DND-41 (cell line): ENCODE data around the gene OSCP1.
A peak's percentile ranks its signal among the peaks of the same experiment; 100 is the strongest.

Experiments
- ATAC-seq: fragments of 200-7000 bp; cut with Tn5 transposase; 3 replicates; pipeline ENCODE4 v1.9.1; 2021; ENCODE audit warnings: low read depth; ENCODE audit not compliant: insufficient read depth
- DNase-seq: peaks from one replicate; pipeline ENCODE4 v3.0.0-alpha.2; 2020
- H2AFZ ChIP-seq: 2 replicates; pipeline ENCODE4 v1.6.0; 2012; ENCODE audit warnings: low read depth, low read length
- H3K27ac ChIP-seq: 2 replicates; pipeline ENCODE4 v1.5.1; 2012; ENCODE audit warnings: low read length, inconsistent platforms
- H3K27me3 ChIP-seq: fragments of 200-600 bp; sonication (generic); 2 replicates; pipeline ENCODE4 v1.6.0; 2012; ENCODE audit warnings: low read length, mild to moderate bottlenecking, inconsistent platforms; ENCODE audit not compliant: insufficient read depth, poor library complexity
- H3K36me3 ChIP-seq: 2 replicates; pipeline ENCODE4 v1.5.1; 2012; ENCODE audit warnings: low read length, inconsistent platforms; ENCODE audit not compliant: insufficient read depth
- H3K4me1 ChIP-seq: 2 replicates; pipeline ENCODE4 v1.5.1; 2012; ENCODE audit warnings: mild to moderate bottlenecking, low read length; ENCODE audit not compliant: insufficient read depth
- H3K4me2 ChIP-seq: 2 replicates; pipeline ENCODE4 v1.6.0; 2012; ENCODE audit warnings: mild to moderate bottlenecking, moderate library complexity, low read length, inconsistent platforms; ENCODE audit not compliant: insufficient read depth
- H3K4me3 ChIP-seq, 2 experiments: fragments of 200-600 bp in 1 of 2; shearing (Covaris generic) in 1 of 2; 2 replicates each; pipeline ENCODE4 v1.5.1; 2012 to 2016; ENCODE audit warnings: inconsistent platforms in 2 of 2, low read length in 2 of 2, mild to moderate bottlenecking in 2 of 2, low read depth in 1 of 2, moderate library complexity in 1 of 2
- H3K79me2 ChIP-seq: 2 replicates; pipeline ENCODE4 v1.6.0; 2012; ENCODE audit warnings: low read length, inconsistent platforms; ENCODE audit not compliant: insufficient read depth
- H3K9ac ChIP-seq: 2 replicates; pipeline ENCODE4 v1.6.0; 2012; ENCODE audit warnings: low read depth, mild to moderate bottlenecking, inconsistent platforms, low read length, moderate library complexity
- H3K9me3 ChIP-seq: 2 replicates; pipeline ENCODE4 v1.5.1; 2012; ENCODE audit warnings: low read length, moderate library complexity, mild to moderate bottlenecking, inconsistent platforms; ENCODE audit not compliant: insufficient read depth, severe bottlenecking
- H4K20me1 ChIP-seq: 2 replicates; pipeline ENCODE4 v1.6.0; 2012; ENCODE audit warnings: low read length; ENCODE audit not compliant: insufficient read depth
- EZH2 ChIP-seq: IDR thresholded peaks from 3 replicates; pipeline ENCODE4 v1.6.1; 2012; ENCODE audit warnings: borderline replicate concordance, low read depth, mild to moderate bottlenecking, moderate library complexity, low read length, inconsistent platforms; ENCODE audit not compliant: severe bottlenecking
- TF ChIP-seq, protein P1 (sequence below): IDR thresholded peaks from 2 replicates; pipeline ENCODE4 v1.5.1; 2012; ENCODE audit warnings: borderline replicate concordance, low read length, moderate library complexity, mild to moderate bottlenecking; ENCODE audit not compliant: poor library complexity, severe bottlenecking; ENCODE audit errors: extremely low read depth

OSCP1 gene

DNA sequence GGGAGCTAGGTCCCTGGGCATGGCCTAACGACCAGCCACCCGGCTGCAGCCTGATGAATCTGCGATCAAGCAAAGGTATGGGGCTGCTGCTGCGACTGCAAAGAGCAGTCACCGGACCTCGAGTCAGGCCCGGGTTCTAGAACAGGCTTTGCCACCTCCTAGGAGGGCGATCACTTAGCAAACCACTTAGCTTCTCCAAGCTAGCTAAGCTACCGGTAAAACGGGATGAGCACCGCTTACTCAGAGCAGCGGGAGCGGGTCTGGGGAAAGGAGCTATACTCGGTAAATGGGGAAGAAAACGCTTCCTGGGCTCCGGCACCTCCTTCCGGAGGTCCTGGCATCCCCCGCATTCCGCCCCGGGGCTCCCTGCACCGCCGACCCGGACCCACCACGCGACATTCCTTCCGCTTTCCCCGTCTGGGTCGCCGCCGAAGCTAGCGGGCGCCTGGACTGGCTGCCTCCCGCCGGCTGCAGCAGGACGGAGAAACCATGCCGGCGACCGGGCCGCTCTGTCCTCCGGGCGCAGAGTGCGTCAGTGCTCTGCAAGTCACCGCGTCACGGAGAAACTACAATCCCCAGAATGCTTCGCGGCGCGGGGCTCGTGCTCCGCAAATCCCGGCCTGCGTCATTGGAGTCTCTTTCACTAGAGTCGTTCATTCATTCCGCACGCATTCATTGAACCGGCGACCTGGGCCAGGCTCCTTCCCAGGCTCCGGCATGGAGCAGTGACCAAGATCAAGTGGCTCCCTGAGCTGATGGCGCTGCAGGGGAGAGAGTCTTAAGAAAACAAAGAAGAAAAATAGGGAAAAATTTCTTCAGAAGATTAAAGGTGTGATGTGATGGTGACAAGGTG lies 52.6 kb downstream of the OSCP1 start, which contains the start of gene LSM10:
TSS of gene LSM10 (minus strand) at position 531 of the 853 bp plus-strand sequence. CDS start 3,779 bp downstream, outside the sequence.
- H2AFZ ChIP-seq = peak within 1 kb of the TSS; percentile 96
- ATAC-seq = peak; percentile 92
- no peak for TF ChIP-seq EZH2
- TF ChIP-seq, protein P1, sequence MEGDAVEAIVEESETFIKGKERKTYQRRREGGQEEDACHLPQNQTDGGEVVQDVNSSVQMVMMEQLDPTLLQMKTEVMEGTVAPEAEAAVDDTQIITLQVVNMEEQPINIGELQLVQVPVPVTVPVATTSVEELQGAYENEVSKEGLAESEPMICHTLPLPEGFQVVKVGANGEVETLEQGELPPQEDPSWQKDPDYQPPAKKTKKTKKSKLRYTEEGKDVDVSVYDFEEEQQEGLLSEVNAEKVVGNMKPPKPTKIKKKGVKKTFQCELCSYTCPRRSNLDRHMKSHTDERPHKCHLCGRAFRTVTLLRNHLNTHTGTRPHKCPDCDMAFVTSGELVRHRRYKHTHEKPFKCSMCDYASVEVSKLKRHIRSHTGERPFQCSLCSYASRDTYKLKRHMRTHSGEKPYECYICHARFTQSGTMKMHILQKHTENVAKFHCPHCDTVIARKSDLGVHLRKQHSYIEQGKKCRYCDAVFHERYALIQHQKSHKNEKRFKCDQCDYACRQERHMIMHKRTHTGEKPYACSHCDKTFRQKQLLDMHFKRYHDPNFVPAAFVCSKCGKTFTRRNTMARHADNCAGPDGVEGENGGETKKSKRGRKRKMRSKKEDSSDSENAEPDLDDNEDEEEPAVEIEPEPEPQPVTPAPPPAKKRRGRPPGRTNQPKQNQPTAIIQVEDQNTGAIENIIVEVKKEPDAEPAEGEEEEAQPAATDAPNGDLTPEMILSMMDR = no peak

DNA sequence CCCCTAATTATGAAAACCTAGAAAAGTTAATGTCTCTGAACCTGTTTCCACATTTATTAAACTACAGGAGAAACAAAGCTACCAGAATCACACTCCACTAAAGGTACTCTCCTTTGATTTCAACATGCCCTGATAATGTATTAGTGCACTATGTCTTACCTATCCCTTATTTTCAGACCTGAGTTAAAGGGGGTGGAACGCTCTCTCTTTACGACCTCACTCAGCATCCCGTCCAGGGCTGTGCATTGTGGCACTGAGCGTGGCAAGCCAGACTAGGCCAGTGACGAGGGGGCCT lies 53.2 kb downstream of the OSCP1 start:
- peak overlapping the region; percentile 82 for H3K9ac ChIP-seq
- H3K4me1 ChIP-seq = peaks cover 27% of the 10 kb centered on the region
- DNase-seq (no peak), ATAC-seq (peak; percentile 70)
- peak overlapping the region; percentile 90 to 97 for H3K4me3 ChIP-seq
- peak overlapping the region; percentile 84 for H3K27ac ChIP-seq
- H3K79me2 ChIP-seq = peaks cover 35% of the 10 kb centered on the region
- no peaks in the 10 kb centered on the region for H3K9me3 ChIP-seq
- TF ChIP-seq, protein P1 = no peak
- TF ChIP-seq EZH2 = no peak
- H3K36me3 ChIP-seq = peaks cover 26% of the 10 kb centered on the region
- H3K4me2 ChIP-seq = peak overlapping the region; percentile 90
- H3K27me3 ChIP-seq = no peaks in the 10 kb centered on the region
- peak overlapping the region; percentile 96 for H2AFZ ChIP-seq
- peaks cover 8% of the 10 kb centered on the region; the same call in 1 of the 2 replicates for H4K20me1 ChIP-seq

More for the DNA sequence above, 52.6 kb downstream of the OSCP1 start, which contains the start of gene LSM10:
- Histone ChIP-seq H3K27me3 (no peaks in the 10 kb centered on the region), H3K4me2 (peak within 1 kb of the TSS; percentile 90), H3K9ac (peak within 1 kb of the TSS; percentile 82), H3K27ac (peak within 1 kb of the TSS; percentile 84), H3K79me2 (peaks cover 35% of the 10 kb centered on the region), H3K9me3 (no peaks in the 10 kb centered on the region), H3K36me3 (peaks cover 20% of the 10 kb centered on the region), H4K20me1 (peaks cover 8% of the 10 kb centered on the region; the same call in 1 of the 2 replicates), H3K4me3 (peak within 1 kb of the TSS; percentile 90 to 97), H3K4me1 (peaks cover 27% of the 10 kb centered on the region)
- DNase-seq = peak; percentile 90

DNA sequence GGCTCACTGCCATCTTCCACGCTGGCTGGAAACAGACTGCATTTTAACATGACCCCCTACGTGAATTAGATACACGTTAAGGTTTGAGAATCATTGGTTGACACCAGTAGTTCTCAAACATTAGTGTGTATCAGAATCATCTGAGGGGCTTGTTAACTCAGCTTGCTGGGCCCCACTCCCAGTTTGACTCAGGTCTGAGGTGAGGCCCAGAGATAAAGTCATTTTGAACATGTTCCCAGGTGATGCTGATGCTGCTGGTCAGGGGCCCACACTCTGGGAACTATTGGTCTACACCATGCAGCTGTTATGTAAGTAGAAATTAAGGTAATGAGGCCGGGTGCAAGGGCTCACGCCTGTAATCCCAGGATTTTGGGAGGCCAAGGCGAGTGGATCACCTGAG lies 53.9 kb downstream of the OSCP1 start:
- peak overlapping the region; percentile 82 for H3K9ac ChIP-seq
- TF ChIP-seq, protein P1 = no peak
- TF ChIP-seq EZH2 = no peak
- H3K4me2 ChIP-seq = peak overlapping the region; percentile 90
- DNase-seq = no peak
- H3K4me1 ChIP-seq = peaks cover 27% of the 10 kb centered on the region
- H3K4me3 ChIP-seq = peak overlapping the region in 1 of 2 experiments; percentile 97; a peak in 2 of 4 replicates
- H2AFZ ChIP-seq = no peak overlapping the region
- H3K27me3 ChIP-seq = no peaks in the 10 kb centered on the region
- peaks cover 33% of the 10 kb centered on the region for H3K36me3 ChIP-seq
- 0 out of 2 replicates have a peak overlapping the region, but pooled peaks have one; percentile 11 for H3K27ac ChIP-seq
- peaks cover 35% of the 10 kb centered on the region for H3K79me2 ChIP-seq
- no peak for ATAC-seq
- peaks cover 8% of the 10 kb centered on the region; the same call in 1 of the 2 replicates for H4K20me1 ChIP-seq
- no peaks in the 10 kb centered on the region for H3K9me3 ChIP-seq
